HT-29 (cell line): ENCODE data around the gene HGFAC. TPM values are rescaled to one million over a fixed set of nuclear protein-coding genes. Genes with fewer than 3 reads are reported as not detected.

Experiments used
- DNase-seq: peaks from one replicate; pipeline ENCODE4 v3.0.0-alpha.2; 2015; ENCODE audit warnings: low spot score
- total RNA-seq: library from RNA; depleted of rRNA; stranded (reverse); fragments of >200 nt; shearing (Covaris generic); gene quantifications from 2 replicates; pipeline ENCODE4 v1.2.3, GENCODE V29; 2014; rRNA removed

Gene HGFAC
- 0.13 TPM in 1 of 2 replicates, not detected in the other for total RNA-seq

DNA sequence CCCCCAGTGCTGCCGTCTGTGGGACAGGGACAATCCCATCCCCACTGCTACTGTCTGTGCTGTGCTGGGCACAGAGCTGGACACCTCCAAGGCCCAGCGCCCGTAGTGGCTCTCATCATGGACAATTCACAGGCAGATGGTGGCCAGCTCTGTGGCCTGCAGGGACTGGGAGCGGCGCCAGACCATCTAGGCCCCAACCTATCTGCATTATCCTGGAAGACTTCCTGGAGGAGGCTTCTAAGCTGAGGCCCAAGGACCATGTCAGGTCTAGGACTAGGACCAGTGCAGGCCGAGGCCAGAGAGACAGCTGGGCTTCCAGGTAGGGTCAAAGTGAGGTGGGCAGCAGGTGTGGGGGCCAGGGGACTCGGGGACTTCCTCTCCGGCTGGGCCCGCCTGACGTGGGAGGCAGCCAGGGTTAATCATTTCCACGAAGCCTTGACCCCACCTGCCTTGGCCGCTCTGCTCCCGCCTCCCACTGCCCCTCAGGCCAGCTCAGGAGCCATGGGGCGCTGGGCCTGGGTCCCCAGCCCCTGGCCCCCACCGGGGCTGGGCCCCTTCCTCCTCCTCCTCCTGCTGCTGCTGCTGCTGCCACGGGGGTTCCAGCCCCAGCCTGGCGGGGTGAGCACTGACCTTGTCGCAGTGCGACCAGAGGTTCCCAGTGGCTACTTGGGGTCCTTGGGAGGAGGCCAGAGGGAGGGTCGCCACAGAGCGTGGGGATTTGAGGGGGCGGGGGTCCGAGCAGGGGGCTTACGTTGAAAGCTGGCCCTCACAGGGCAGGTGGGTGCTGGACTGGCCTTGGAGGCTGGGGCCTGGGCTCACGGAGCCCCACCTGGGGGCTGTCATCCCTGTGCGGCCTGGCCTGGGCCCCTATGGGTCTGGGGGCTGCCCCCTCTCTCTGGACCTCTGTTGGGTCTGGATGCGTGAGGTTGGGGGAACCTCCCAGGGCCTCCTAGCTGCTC, at the start of gene HGFAC:
HGFAC (plus strand) TSS at position 468 of the 959 bp plus-strand sequence; CDS start at position 502, 34 bp downstream.
- DNase-seq: no peak

DNA sequence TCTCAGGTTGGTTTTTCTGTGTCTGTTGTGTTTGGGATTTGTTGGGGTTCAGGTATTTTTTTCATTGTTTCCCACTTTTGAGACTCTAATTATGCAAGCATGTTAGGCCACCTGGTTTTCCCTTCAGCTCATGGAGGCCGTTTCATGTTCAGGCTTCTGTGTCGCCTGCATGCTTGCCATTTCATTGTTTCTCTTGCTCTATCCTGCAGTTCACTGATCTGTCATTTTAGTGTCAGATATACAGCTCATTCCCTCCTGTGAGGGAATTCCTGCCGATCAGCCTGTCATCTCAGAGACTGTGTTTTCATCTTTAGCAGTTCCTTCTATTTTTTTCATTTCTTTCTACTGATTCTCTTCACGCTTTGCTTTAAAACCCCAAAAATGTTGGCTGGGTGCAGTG, 49.4 kb upstream of the HGFAC start:
- no peak for DNase-seq

DNA sequence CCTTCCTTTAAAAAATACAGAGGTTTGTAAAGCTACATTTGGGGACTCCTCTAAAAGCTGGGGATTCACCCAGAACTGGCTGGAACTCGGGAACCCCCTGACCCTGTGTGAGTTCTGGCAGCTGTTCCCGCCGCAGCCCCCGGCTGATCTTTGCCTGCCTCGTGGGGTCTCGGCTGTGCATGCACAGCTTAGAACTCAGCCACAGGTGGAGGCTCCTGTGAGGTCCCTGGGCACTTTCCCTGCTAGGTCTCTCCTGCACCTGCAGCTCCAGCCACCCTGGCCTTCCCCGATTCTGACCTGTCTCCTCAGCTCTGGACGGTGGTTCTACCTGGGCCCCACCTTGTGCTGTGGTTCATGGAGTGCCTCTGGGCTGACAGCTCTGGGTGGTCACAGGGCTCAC, 48.6 kb upstream of the HGFAC start:
- DNase-seq: no peak

DNA sequence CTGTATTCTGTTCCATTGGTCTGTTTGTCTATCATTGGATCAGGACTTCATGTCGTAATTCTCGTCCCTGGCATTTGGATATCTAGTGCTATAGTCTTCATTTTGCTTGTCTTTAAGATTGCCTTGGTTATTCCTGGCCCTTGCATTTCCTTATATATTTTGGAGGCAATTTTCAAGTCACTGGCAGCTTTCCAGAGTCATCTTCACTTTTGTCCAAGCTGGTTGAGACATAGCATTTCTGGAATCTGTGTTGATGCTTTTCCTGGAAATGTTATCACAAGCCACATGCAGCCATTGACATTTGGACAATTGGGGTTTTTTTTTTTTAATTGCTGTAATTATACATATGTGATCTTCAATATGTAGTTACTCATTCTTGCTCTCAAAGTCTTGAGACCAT, 45.2 kb upstream of the HGFAC start:
- DNase-seq: no peak

DNA sequence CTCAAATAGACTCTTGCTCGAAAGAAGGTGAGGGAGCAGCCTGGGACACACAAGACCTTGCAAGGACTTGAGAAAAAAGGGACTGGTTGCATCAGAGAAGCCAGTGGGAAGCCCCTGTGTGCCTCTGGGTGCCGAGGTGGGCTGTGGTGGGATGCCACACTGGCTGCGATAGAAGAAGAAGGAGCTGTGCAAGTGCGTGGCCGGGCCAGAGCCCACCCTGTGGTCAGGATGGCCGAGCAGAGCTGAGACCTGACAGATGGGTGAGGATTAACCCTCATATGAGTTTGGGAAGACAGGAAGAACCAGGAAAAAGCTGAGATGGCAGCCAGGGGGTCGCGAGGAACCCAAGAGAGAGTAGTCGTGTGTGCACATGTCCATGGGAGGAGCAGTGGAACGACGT, 44.6 kb upstream of the HGFAC start:
- DNase-seq: no peak

DNA sequence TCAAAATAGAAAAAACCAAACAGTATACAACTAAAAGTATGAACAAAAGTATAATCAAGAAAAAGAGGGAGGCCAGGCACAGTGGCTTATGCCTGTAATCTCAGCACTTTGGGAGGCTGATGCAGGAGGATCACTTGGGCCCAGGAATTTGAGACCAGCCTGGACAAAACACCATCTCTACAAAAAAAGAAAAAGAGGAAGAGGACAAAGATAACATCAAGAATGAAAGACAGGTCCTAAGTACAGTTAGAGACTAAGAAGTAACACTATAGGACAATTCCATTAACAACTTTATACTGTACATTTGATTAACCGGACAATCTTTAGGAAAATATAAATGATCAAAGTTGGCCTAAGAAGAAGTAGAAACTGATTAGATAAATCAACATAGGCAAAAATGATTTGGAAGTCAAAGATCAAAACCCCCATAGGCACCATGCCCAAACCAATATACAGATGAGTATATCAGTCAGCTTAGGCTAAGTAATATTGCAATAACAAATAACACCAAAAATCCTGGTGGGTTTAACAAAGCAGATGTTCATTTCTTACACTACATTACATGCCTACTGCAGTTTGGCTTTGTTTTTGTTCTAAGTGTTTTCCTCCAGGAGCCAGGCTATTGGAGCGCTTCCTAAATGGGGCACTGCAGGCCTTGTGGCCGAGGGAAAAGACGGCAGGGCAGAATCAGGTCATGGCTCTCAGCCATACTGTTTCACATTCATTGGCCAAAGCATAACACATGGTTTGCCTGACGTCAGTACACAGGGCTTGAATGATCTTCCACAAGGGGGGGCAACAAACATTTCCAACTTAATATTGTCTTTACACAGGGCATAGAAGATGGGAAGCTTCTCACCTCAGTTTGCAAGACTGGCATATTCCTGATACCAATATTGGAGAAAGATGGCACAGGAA, 42.2 kb upstream of the HGFAC start:
- peak; percentile 23 for DNase-seq

DNA sequence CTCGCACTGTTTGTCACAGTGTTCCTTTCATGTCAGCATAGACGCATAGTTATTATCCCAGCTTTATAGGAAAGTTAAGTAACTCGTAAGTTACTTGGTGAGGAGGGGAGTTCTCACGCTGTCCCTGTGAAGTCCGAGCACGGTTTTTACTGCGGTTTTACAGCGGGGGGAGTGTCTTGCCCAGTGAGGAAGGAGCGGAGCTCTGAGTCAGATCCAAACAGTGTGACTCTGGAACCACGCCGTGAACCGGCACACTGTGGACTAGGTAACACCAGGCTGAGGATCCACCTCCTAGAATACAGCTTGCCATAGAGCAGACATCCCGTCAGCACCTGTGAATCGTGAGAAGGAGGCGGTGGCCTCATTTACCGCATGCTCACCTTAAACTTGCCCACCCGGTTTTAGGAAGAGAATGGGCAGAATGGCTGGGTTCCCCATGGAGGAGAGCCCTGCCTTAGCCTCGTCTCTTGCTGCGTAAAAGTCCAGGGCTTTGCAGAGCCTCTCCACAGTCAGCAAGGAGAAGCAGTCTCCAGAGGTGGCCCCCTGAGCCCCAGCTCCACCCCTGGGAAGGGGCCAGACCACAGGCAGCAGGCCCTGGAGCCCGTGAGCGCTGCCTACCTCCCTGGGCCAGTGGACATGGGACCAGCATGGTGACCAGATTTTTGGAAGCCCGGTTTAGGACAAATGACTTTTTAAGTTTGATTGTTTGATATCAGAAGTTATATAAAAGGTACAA, 40.2 kb upstream of the HGFAC start:
- DNase-seq: no peak

DNA sequence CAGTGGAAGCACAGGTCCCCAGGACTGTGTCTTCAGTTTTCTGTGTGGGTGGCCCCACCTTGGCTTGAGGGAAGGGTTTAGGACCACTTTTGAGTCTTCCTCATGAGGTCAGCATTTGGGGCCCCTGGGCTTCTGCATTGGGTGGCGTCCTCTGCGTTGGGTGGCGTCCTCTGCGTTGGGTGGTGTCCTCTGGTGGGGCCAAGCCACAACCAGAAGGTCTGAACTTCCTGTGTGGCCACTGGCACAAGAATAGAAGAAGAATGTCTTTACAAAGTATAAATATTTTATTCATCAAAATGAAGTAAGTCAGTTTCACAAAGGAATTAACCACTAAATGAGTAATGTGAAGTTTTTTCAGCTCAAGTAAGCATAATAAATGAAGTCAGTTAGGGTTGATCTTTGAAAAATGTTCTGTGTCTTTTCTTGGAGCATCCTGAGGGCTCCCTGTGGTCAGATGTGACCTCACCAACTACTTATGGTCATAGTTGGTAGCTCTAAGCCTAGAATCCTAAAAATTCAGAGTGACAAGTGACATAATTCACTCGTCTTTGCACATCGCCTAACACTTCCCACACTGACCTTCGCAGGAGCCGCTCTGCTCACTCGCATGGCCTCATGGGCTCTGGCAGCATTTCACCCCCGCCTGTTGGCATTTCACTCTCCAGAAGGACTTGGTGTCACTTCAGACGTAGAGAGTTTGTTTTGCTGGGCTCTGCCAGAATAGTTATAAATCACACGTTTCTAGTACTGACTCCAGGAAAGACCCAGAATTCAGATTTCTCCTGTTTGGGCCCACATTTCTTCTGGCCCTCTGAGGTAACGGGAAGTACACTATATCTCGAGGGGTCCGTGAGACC, 39.0 kb upstream of the HGFAC start:
- DNase-seq: no peak

DNA sequence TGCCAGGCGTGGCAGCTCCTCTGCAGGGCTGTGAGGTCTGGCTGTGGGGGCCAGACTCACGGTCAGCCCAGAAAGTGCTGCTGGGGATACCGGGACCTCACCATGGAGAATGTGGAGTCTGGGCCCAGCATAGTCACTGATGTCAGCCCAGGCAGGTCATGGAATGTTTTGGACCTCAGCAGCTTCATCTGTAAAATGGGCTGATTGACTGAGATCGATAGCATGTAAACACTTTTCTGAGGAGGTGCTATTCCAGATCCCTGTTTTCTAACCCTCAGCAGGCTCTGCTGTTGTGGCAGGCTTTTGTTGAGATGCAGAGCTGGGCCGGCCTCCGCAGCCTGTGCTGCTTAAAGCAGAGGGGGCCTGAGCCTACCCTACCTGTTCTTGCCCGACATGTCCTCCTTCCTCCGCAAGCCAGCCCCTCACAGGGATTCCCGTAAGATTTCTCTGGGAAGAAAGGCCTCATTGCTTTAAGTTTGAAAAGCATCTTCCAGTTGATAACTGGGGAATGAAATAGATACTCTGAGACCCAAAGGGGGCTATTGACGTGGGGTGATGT, 38.3 kb upstream of the HGFAC start:
- no peak for DNase-seq

DNA sequence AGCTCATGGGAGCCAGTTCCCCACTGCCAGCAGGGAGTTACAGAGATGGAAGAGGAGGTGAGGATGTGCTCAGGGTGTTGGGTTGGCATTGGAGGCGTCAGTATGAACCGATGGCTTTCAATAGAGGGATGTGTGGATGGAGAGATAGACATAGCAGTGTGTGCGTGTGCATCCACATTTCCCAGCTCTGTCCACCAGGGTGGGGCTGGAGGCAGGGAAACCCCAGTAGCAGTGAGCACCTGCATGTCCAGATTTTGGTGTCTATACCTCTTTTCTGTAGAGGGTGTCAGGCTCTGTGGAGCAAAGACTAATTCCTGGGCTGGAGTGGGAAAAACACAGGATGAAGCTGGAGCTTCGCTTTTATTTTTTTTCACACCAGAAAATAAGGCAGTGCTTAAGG, 37.2 kb upstream of the HGFAC start:
- DNase-seq: no peak

DNA sequence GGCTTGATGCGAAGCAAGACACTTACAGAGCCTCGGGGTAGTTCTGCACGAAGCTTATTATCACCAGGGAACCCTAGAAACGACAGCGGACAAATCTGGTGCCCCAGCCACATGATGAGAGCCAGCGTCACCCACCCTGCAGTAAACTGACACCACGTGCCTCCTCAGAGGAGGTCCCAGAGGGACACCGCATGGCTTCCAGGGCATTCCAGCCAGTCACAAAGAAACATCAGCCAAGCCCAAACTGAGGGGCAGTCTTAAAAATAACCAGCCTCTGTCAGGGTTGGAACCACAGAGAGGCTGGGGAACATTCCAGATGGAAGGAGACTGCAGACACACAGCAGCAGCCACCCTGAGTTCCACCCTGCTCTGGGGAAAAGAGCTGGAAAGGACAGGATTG, 36.6 kb upstream of the HGFAC start:
- no peak for DNase-seq

DNA sequence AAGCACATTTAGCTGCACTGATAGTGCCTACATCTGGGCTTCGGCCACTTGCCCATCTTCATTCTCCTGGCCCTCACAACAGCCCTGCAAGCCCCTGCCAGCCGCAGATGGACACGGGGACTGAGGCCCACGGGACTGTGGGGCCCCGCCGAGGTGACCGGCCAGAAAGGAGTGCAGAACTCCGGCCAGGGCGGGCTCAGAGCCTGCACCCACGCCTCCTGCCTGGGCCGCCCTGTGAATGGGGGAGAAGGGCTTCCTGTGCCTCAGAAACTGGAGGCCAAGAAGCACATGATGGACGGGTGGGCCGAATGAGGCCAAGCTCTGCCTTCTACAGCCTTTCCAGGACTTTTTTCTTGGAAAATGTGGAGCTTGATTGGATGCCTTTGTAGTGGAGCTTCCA, 35.7 kb upstream of the HGFAC start:
- no peak for DNase-seq

DNA sequence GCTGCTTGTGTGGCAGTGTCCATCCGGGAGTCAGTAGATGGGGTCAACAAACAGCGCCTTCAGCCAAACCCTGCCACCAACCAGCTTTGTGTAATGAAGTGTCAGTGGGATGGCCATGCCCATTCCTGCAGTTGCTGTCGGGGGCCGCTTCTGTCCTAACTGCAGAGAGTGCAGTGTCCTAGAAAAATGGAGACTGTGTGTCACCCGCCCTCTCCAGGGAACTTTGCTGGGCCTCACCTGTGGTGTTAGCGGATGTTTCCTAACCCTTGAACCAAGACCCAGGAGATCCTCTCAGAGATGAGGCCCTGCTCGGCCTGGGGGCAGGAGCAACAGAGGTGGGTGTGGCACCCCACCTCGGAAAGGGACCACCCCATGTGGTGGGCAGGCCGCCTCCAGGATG, 35.3 kb upstream of the HGFAC start:
- DNase-seq: no peak

DNA sequence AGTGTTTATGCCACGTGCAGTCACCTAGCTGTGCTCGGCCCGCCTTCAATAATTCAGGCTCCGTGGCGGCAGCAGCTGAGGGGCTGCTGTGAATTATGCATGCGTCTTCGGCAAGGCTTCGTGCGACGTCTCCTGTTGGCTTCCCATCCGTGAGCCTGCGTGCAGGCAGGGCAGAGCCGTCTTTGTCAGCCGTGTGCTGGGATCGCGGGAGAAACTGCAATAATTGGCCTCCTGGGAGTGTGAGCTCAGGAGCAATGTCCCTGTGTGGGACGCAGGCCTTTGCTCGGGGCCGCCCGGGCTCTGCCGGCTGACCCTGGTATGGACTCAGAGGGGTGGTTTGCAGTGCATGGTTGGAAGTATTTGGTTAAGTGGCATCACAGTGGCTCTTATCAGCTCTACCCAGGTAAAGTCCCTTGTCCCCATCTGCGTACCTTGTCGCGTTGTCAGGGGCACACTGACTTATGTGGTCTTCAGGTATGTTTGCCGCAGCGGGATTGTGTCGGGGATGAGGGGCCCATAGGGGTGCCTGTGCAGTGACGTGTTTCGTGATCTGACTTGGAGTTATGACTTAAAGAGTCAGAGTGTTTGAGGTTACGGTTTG, 34.5 kb upstream of the HGFAC start:
- DNase-seq: no peak

DNA sequence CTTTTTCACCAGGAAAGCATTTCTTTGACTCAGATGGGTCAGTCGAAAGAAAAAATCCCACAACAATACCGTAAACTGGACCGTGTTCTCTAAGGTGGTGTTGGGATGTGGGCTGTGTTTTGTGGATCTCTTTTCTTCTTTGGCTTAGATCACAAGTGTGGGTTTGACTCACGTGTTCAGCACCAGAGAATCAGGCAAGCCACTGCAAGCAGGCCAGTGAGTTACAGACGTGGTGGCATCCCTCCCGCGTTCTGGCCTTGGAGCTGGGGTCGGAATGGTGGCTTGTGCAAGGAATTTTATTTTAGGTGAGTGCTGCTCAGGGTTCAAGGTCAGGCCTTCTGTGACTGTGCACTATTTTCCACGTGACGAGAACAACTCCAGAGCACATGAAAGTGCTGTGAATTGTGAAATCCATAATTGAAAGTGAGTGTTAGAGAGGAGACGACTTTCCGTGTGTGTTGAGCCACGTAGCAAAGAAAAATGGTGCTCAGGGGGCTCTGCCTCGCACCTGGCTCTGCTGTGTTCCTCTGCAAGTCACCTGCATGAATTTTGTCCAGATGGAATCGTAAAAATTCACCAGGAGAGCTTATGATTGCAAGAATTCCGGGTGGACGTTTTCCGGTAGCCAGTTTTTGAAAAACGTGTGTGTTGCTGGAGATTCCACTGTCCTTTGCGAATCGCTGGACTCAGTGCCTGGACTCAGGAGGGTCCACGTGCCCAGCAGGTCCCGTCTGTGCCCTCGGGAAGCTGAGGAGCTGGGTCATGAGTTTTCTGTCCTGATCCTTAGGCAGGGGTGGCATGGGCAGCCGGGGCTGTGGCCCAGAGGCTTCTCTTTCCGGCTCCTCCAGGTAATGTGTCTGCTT, 33.6 kb upstream of the HGFAC start:
- DNase-seq: no peak

DNA sequence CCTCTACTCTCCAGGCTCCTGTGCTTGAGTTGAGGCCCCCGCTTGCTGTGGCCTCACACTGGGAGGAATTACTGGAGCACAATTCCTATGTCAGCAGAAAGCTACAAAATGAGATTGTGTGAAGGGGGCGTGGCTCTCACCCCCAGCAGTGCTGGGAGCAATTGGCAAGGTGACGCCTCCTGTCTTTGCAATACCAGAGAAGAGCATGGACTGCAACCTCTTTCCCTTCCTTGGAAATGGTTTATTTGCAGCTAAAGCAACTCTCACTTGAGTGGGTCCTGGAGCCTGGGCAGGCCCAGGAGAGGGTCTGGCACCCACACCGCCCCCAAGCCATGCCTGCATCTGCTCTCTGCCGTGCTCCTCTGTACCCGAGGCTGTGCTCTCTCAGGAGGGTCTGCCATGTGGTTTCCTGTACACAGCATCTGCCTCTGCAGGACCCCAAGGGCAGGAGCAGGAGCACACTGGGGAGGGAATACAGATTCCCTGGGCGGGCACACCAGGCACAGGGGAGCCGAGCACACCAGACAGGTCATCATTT, 32.9 kb upstream of the HGFAC start:
- no peak for DNase-seq

DNA sequence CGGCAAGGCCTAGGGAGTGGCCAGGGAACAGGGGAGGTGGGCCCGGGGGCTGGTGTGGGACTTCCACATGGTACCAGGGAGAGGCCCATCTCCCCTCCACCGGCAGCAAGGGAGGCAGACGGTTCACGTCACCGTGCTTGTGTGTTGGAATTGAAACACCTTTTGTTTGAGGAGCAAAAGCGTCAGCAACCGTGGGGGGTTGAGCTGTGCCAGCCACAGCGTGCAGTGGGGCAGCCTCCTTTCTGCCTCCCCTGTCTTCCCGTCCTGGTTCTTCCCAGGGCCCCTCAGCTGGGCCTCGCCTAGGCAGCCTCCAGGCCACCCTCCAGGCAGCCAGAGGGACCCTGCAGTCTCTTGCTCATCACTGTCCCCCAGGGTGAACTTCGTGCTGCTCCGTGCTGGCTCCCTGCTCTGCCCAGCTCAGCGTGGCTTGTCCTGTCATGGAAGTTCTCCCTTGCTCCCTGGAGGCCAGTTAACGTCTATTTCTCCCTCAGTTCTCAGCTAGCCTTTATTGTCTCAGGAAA, 32.1 kb upstream of the HGFAC start:
- no peak for DNase-seq

DNA sequence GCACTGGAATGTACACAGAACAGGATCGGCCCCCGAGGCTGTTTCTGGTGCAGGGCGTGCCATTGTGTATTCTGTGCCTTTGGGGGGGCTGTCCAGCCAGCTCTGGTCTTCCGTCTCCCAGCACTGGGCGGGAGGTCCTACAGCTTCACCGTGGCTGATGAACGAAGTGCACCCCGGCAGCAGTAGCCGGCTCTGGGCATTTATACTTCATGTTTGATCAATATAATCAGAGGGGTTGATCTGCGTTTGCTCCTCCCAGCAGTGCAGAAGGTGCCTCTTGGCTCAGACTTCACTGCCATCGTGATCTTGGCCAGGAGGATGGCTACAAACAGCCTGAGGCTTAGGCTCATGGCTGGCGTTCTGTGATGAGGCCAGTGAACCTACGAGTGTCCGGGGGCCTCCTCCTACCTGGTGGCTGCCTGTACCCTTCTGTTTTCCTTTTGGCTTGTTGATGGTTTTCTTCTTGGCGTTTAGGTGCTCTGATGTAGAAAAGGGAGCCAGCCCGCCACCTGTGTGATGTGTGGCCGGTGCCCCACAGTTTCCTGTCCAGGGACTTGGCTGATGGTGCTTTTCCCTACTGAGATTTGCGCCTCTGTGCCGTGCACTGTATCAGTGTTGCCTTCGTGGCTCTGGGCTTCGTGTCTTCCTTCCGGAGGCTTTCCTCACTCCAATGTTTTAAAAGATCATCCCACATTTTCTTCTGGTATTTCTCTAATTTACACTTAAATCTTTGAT, 31.2 kb upstream of the HGFAC start:
- no peak for DNase-seq
